K562 (cell line): ENCODE measurements around the gene WFDC6. TPM values are rescaled to one million over a fixed set of nuclear protein-coding genes. Genes with fewer than 3 reads are reported as not detected.

Experiments used
- ATAC-seq: fragments of 200-7000 bp; cut with Tn5 transposase; 3 replicates; pipeline ENCODE4 v1.9.1; 2020; ENCODE audit warnings: moderate library complexity
- BruUV-seq: library from RNA; stranded (reverse); fragments of 400-500 nt; replicated peaks from 2 replicates; lab custom pipeline; 2021; lab: Mats Ljungman, UMichigan
- CTCF ChIA-PET: fragments of 300-600 bp; formaldehyde crosslinking; extraction: SDS; loops from one replicate; lab custom pipeline; 2021; ENCODE audit warnings: low intra/inter-chr PET ratio; lab: Yijun Ruan, JAX
- POLR2A ChIA-PET: fragments of 300-600, 350-650 bp; sonication (Branson Sonifier 250); formaldehyde crosslinking; extraction: SDS; loops from one replicate; lab custom pipeline; 2021; ENCODE audit warnings: antibody characterized with exemption, inconsistent platforms; lab: Yijun Ruan, JAX
- DNase-seq, 4 experiments: peaks; one replicate each; pipeline versions ENCODE4 v3.0.0 to v3.0.0-alpha.2; 2011 to 2018; ENCODE audit warnings: low spot score in 3 of 4, mixed read lengths in 3 of 4; ENCODE audit errors: extremely low read depth in 1 of 4
- FAIRE-seq: peaks from 2 replicates; lab custom pipeline; 2011; peaks lifted over from hg19 to GRCh38; lab: Jason Lieb, UNC
- H2AFZ ChIP-seq: 2 replicates; pipeline ENCODE4 v1.6.0; 2011; ENCODE audit warnings: low read depth, low read length, control low read depth, inconsistent platforms
- H3K27ac ChIP-seq: fragments of 200-600 bp; 3 replicates; pipeline ENCODE4 v1.8.0; 2011; ENCODE audit warnings: low read depth, mild to moderate bottlenecking, control low read depth, inconsistent platforms, low read length, moderate library complexity, mixed read lengths; ENCODE audit errors: extremely low read depth
- H3K27me3 ChIP-seq, 2 experiments: fragments of 300-600 bp in 1 of 2; 2 replicates in 1 of 2; 3 replicates in 1 of 2; pipeline versions ENCODE4 v1.6.0 to v1.8.0; 2011; ENCODE audit warnings: inconsistent platforms in 2 of 2, low read length in 2 of 2, mild to moderate bottlenecking in 1 of 2, mixed read lengths in 1 of 2, moderate library complexity in 1 of 2; ENCODE audit not compliant: control insufficient read depth in 2 of 2, insufficient read depth in 2 of 2
- H3K36me3 ChIP-seq: fragments of 300-600 bp; 3 replicates; pipeline ENCODE4 v1.8.0; 2011; ENCODE audit warnings: mild to moderate bottlenecking, low read length, inconsistent platforms; ENCODE audit not compliant: control insufficient read depth, insufficient read depth
- H3K4me1 ChIP-seq, 2 experiments: fragments of 200-600 bp in 1 of 2; replicated peaks in 1 of 2; 2 replicates in 1 of 2; 3 replicates in 1 of 2; pipeline versions ENCODE4 v1.5.1 to v1.8.0; 2011; ENCODE audit warnings: inconsistent platforms in 2 of 2, low read length in 2 of 2, mild to moderate bottlenecking in 1 of 2, mixed read lengths in 1 of 2, moderate library complexity in 1 of 2; ENCODE audit not compliant: control insufficient read depth in 2 of 2, insufficient read depth in 2 of 2
- H3K4me2 ChIP-seq: 2 replicates; pipeline ENCODE4 v1.6.1; 2011; ENCODE audit warnings: low read length, control low read depth, inconsistent platforms, mixed read lengths; ENCODE audit not compliant: insufficient read depth
- H3K4me3 ChIP-seq: fragments of 200-600 bp; sonication (generic), shearing (Covaris generic); 2 replicates; pipeline ENCODE4 v1.5.1; 2016; ENCODE audit warnings: control low read depth, inconsistent platforms
- H3K79me2 ChIP-seq: fragments of 200-600 bp; 3 replicates; pipeline ENCODE4 v1.8.0; 2011; ENCODE audit warnings: low read length, inconsistent platforms; ENCODE audit not compliant: control insufficient read depth, insufficient read depth
- H3K9ac ChIP-seq, 2 experiments: 2 replicates each; pipeline versions ENCODE4 v1.6.0 to v1.6.1; 2011; ENCODE audit warnings: low read depth in 2 of 2, low read length in 2 of 2, control low read depth in 1 of 2, inconsistent platforms in 1 of 2, mild to moderate bottlenecking in 1 of 2, mixed read lengths in 1 of 2; ENCODE audit not compliant: insufficient read depth in 1 of 2
- H3K9me1 ChIP-seq: one replicate; pipeline ENCODE4 v1.6.0; 2011; ENCODE audit warnings: inconsistent platforms, mild to moderate bottlenecking, low read length, moderate library complexity; ENCODE audit not compliant: control insufficient read depth, insufficient read depth
- H3K9me3 ChIP-seq: replicated peaks from 2 replicates; pipeline ENCODE4 v1.5.1; 2011; ENCODE audit warnings: low read depth, low read length, inconsistent platforms; ENCODE audit not compliant: control insufficient read depth, insufficient read depth
- H4K20me1 ChIP-seq: replicated peaks from 2 replicates; pipeline ENCODE4 v1.6.1; 2011; ENCODE audit warnings: low read length, inconsistent platforms, mixed read lengths; ENCODE audit not compliant: control insufficient read depth, insufficient read depth
- CSDE1 ChIP-seq, 2 experiments: fragments of 450-650 bp; IDR thresholded peaks; 2 replicates each; pipeline ENCODE4 v1.6.1; 2016; ENCODE audit warnings: mild to moderate bottlenecking in 1 of 2
- GATA2 ChIP-seq: sonication (generic); formaldehyde crosslinking; IDR thresholded peaks from 2 replicates; pipeline ENCODE4 v1.4.0; 2020; ENCODE audit warnings: mild to moderate bottlenecking, missing genetic modification reagents
- KAT7 ChIP-seq: sonication (generic); formaldehyde crosslinking; IDR thresholded peaks from 2 replicates; pipeline ENCODE4 v1.8.0; 2022; ENCODE audit warnings: missing genetic modification reagents, mild to moderate bottlenecking, borderline replicate concordance
- NCOA4 ChIP-seq: fragments of 450-650 bp; IDR thresholded peaks from 2 replicates; pipeline ENCODE4 v1.6.1; 2018; ENCODE audit warnings: mild to moderate bottlenecking; ENCODE audit not compliant: partially characterized antibody
- NFYB ChIP-seq: IDR thresholded peaks from 2 replicates; pipeline ENCODE4 v1.6.1; 2011; ENCODE audit warnings: mild to moderate bottlenecking, moderate library complexity; ENCODE audit not compliant: insufficient read length; ENCODE audit errors: extremely low read depth
- PRMT5 ChIP-seq: sonication (generic); formaldehyde crosslinking; IDR thresholded peaks from 2 replicates; pipeline ENCODE4 v1.5.0; 2020; ENCODE audit warnings: missing genetic modification reagents
- RFX7 ChIP-seq: fragments of 250-450 bp; sonication (Bioruptor Pico); IDR thresholded peaks from 2 replicates; pipeline ENCODE4 v1.5.1; 2021; ENCODE audit warnings: mild to moderate bottlenecking
- TCFL5 ChIP-seq: fragments of 250-450 bp; sonication (Bioruptor Pico); conservative IDR thresholded peaks from 2 replicates; pipeline ENCODE4 v1.6.1; 2021; ENCODE audit warnings: mild to moderate bottlenecking, moderate library complexity, matching md5 sums
- ZNF146 ChIP-seq: IDR thresholded peaks from one replicate; pipeline ENCODE4 v1.6.1; 2018; ENCODE audit warnings: missing compliant biosample characterization; ENCODE audit not compliant: unreplicated experiment
- ZNF780A ChIP-seq: fragments of 250-450 bp; sonication (Bioruptor Pico); IDR thresholded peaks from 2 replicates; pipeline ENCODE4 v1.5.0; 2021; ENCODE audit warnings: mild to moderate bottlenecking
- WGBS: fragments of 100-300 bp; shearing (Covaris generic); methylation state at CpG from one replicate; pipeline ENCODE4 v1.1.6; 2016; ENCODE audit warnings: low coverage, mixed read lengths; ENCODE audit not compliant: insufficient coverage; ENCODE audit errors: missing lambda C conversion rate; 5-methylcytosine and 5-hydroxymethylcytosine counted together
- in situ Hi-C: fragments of 300-500 bp; cut with MboI; formaldehyde crosslinking; loops from 4 replicates; pipeline ENCODE4 v1.15.0; 2018; ENCODE audit warnings: inconsistent platforms, mixed read lengths
- intact Hi-C: fragments of 100-400 bp; cut with micrococcal nuclease; formaldehyde crosslinking; loops from 2 replicates; pipeline ENCODE4 v1.14.2; 2022
- polyA plus RNA-seq, 8 experiments: library from polyadenylated mRNA; depleted of rRNA in 4 of 8; stranded (reverse) in 5 of 8; unstranded in 3 of 8; fragments of >200 nt; fragmentation: Nextera tagmentation in 2 of 8; fragmentation: Illumina TruSeq in 1 of 8; extraction: Ambion mirVana in 2 of 8; extraction: Trizol in 1 of 8; gene quantifications; 2 replicates each; pipeline versions ENCODE4 v1.2.1 to v1.2.3, GENCODE V29; 2011 to 2014; ENCODE audit warnings: inconsistent platforms in 1 of 8, missing spikeins in 1 of 8
- total RNA-seq, 7 experiments: library from RNA; depleted of rRNA in 6 of 7; stranded (reverse); fragments of >200 nt in 6 of 7; fragmentation: Illumina TruSeq in 2 of 7; extraction: Trizol in 2 of 7; gene quantifications; 2 replicates each; pipeline versions ENCODE4 v1.2.1 to v1.2.3, GENCODE V29; 2011 to 2021; ENCODE audit warnings: low replicate concordance in 1 of 7
- TF ChIP-seq, protein P1 (sequence below): sonication (generic); formaldehyde crosslinking; IDR thresholded peaks from 2 replicates; pipeline ENCODE4 v1.9.0; 2022; ENCODE audit warnings: mild to moderate bottlenecking, missing genetic modification reagents
- TF ChIP-seq, protein P2 (sequence below): sonication (generic); formaldehyde crosslinking; IDR thresholded peaks from 2 replicates; pipeline ENCODE4 v1.8.0; 2023; ENCODE audit warnings: missing genetic modification reagents, mild to moderate bottlenecking, borderline replicate concordance
- TF ChIP-seq, protein P3 (sequence below): fragments of 450-650 bp; formaldehyde crosslinking; IDR thresholded peaks from 2 replicates; pipeline ENCODE4 v1.4.0; 2020; ENCODE audit warnings: mild to moderate bottlenecking, moderate library complexity
- TF ChIP-seq, protein P4 (sequence below): fragments of 450-650 bp; formaldehyde crosslinking; IDR thresholded peaks from 2 replicates; pipeline ENCODE4 v1.4.0; 2020; ENCODE audit warnings: mild to moderate bottlenecking

WFDC6 gene
- total and polyA plus RNA-seq, 9 of the 15 experiments (the other 6 are each of a cell fraction or from before 2014, with no cell fraction given), result not detected

DNA sequence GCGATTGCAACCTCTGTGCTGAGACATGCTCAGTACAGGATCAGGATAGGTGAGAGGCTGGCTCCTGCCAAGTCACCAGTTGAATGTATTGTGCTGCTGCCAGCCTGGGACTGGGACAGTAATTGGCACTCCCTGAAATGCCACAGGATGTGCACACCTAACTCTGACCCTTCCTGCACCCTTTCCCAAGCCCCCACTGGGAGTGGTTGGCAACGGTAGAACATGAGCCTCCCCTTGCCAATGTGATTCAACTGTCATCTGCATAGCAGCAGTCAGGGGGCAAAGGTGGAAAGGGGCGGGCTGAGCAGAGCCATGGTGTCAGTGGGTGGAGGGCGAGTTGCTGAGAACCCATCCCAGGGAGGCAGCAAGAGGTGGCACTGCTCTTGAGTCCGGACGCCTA, 39.3 kb downstream of the WFDC6 start:
- WGBS, result 0% methylated on average over 6 of the region's 6 CpGs
- Histone ChIP-seq H3K4me2 (no peak overlapping the region), H3K9me3 (no peaks in the 10 kb centered on the region), H3K4me3 (no peak overlapping the region), H3K9me1 (no peaks in the 10 kb centered on the region)
- POLR2A ChIA-PET, result interaction anchor here (0.9 kb wide), 1 partner anchor 14 kb away, joined by 4 read pairs; no protein-coding TSS in a partner anchor
- TF ChIP-seq NCOA4 (no peak), KAT7 (no peak), PRMT5 (CRISPR knock-in tag) (no peak), CSDE1 (IDR thresholded peaks at IDR 0.05) (no peak), ZNF146 (CRISPR knock-in tag) (no peak), NFYB (no peak), TCFL5 (CRISPR knock-in tag) (no peak), RFX7 (CRISPR knock-in tag) (no peak), ZNF780A (no peak), GATA2 (CRISPR knock-in tag) (no peak)
- TF ChIP-seq, protein P1, sequence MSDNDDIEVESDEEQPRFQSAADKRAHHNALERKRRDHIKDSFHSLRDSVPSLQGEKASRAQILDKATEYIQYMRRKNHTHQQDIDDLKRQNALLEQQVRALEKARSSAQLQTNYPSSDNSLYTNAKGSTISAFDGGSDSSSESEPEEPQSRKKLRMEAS (CRISPR knock-in tag), result no peak
- TF ChIP-seq, protein P2, sequence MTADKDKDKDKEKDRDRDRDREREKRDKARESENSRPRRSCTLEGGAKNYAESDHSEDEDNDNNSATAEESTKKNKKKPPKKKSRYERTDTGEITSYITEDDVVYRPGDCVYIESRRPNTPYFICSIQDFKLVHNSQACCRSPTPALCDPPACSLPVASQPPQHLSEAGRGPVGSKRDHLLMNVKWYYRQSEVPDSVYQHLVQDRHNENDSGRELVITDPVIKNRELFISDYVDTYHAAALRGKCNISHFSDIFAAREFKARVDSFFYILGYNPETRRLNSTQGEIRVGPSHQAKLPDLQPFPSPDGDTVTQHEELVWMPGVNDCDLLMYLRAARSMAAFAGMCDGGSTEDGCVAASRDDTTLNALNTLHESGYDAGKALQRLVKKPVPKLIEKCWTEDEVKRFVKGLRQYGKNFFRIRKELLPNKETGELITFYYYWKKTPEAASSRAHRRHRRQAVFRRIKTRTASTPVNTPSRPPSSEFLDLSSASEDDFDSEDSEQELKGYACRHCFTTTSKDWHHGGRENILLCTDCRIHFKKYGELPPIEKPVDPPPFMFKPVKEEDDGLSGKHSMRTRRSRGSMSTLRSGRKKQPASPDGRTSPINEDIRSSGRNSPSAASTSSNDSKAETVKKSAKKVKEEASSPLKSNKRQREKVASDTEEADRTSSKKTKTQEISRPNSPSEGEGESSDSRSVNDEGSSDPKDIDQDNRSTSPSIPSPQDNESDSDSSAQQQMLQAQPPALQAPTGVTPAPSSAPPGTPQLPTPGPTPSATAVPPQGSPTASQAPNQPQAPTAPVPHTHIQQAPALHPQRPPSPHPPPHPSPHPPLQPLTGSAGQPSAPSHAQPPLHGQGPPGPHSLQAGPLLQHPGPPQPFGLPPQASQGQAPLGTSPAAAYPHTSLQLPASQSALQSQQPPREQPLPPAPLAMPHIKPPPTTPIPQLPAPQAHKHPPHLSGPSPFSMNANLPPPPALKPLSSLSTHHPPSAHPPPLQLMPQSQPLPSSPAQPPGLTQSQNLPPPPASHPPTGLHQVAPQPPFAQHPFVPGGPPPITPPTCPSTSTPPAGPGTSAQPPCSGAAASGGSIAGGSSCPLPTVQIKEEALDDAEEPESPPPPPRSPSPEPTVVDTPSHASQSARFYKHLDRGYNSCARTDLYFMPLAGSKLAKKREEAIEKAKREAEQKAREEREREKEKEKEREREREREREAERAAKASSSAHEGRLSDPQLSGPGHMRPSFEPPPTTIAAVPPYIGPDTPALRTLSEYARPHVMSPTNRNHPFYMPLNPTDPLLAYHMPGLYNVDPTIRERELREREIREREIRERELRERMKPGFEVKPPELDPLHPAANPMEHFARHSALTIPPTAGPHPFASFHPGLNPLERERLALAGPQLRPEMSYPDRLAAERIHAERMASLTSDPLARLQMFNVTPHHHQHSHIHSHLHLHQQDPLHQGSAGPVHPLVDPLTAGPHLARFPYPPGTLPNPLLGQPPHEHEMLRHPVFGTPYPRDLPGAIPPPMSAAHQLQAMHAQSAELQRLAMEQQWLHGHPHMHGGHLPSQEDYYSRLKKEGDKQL (CRISPR knock-in tag), result no peak
- TF ChIP-seq, protein P3, sequence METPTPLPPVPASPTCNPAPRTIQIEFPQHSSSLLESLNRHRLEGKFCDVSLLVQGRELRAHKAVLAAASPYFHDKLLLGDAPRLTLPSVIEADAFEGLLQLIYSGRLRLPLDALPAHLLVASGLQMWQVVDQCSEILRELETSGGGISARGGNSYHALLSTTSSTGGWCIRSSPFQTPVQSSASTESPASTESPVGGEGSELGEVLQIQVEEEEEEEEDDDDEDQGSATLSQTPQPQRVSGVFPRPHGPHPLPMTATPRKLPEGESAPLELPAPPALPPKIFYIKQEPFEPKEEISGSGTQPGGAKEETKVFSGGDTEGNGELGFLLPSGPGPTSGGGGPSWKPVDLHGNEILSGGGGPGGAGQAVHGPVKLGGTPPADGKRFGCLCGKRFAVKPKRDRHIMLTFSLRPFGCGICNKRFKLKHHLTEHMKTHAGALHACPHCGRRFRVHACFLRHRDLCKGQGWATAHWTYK (CRISPR knock-in tag), result no peak
- TF ChIP-seq, protein P4, sequence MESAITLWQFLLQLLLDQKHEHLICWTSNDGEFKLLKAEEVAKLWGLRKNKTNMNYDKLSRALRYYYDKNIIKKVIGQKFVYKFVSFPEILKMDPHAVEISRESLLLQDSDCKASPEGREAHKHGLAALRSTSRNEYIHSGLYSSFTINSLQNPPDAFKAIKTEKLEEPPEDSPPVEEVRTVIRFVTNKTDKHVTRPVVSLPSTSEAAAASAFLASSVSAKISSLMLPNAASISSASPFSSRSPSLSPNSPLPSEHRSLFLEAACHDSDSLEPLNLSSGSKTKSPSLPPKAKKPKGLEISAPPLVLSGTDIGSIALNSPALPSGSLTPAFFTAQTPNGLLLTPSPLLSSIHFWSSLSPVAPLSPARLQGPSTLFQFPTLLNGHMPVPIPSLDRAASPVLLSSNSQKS, result no peak
- TF ChIP-seq, all 486 proteins: peak for 0
- BruUV-seq, result no TSS peak
- H3K27me3 ChIP-seq, result peaks cover 9 to 21% of the 10 kb centered on the region in 2 experiments; a peak in 3 of 5 replicates
- no peak overlapping the region for H3K9ac ChIP-seq
- CTCF ChIA-PET, result no interaction called here
- no peak for DNase-seq
- H3K27ac ChIP-seq, result no peak overlapping the region
- intact Hi-C loops, result no loop called here
- FAIRE-seq, result no peak
- H4K20me1 ChIP-seq, result no peaks in the 10 kb centered on the region
- ATAC-seq, result no peak
- in situ Hi-C loops, result no loop called here
- no peaks in the 10 kb centered on the region for H3K79me2 ChIP-seq
- no peaks in the 10 kb centered on the region for H3K36me3 ChIP-seq
- H3K4me1 ChIP-seq, result no peaks in the 10 kb centered on the region
- H2AFZ ChIP-seq, result no peak overlapping the region
